ENCODE data around the gene PCMT1.
"Not testable (repeated sequence)": the region's sequence is repeated elsewhere in the genome, so short reads cannot be mapped to it uniquely, and the experiment has no call there.

- TF ChIP-seq POLR2A (IDR thresholded peaks at IDR 0.05; ENCODE audit: low read depth, low read length); BRCA1 (IDR thresholded peaks at IDR 0.05; ENCODE audit: low read depth, low read length); CTCF (IDR thresholded peaks at IDR 0.05 in 2 of 3, conservative IDR thresholded peaks at IDR 0.05 in 1 of 3; ENCODE audit: control insufficient read depth in 2 of 3, extremely low read depth in 1 of 3, insufficient read depth in 1 of 3, low read depth in 3 of 3, low read length in 3 of 3); SUZ12 (IDR thresholded peaks at IDR 0.05; ENCODE audit: unreplicated experiment); TARDBP (IDR thresholded peaks at IDR 0.05; ENCODE audit: borderline replicate concordance); EZH2 (IDR thresholded peaks at IDR 0.05; ENCODE audit: borderline replicate concordance, control insufficient read depth, low read depth, low read length); EP300 (IDR thresholded peaks at IDR 0.05; ENCODE audit: borderline replicate concordance in 1 of 2, control insufficient read depth in 1 of 2, low read depth in 2 of 2, low read length in 2 of 2); POLR2AphosphoS2 (IDR thresholded peaks at IDR 0.05; ENCODE audit: low read depth, low read length): not testable (repeated sequence)
Measured at GRCh38 chr6:149745252-149745651, 4.3 kb upstream of the PCMT1 start.
